Activated CD4-positive, CD25-positive, alpha-beta regulatory T cell treated with anti-CD3 and anti-CD28 coated beads, Interleukin-2, amount 50 U/mL, for 16 hours (primary cell): ENCODE measurements around the gene SLAIN1.
A peak's percentile ranks its signal among the peaks of the same experiment; 100 is the strongest.
"Not testable (repeated sequence)": the region's sequence is repeated elsewhere in the genome, so short reads cannot be mapped to it uniquely, and the experiment has no call there.

Source experiments
- DNase-seq: peaks from one replicate; pipeline ENCODE4 v3.0.0-alpha.2; 2020; ENCODE audit warnings: low read depth, low spot score

The SLAIN1 gene

GRCh38 chr13:77697217-77698103, at the start of gene SLAIN1:
TSS of gene SLAIN1 (plus strand) at chr13:77697687. CDS start at chr13:77697914, 227 bp downstream.
- peak; percentile 62 for DNase-seq

GRCh38 chr13:77650409-77650808, 47.1 kb upstream of the SLAIN1 start:
- DNase-seq: no peak

- DNase-seq: no peak
These were observed 44.2 kb upstream of the SLAIN1 start for GRCh38 chr13:77653301-77653700.

GRCh38 chr13:77660016-77660415, 37.5 kb upstream of the SLAIN1 start:
- not testable (repeated sequence) for DNase-seq

GRCh38 chr13:77660841-77661250, 36.6 kb upstream of the SLAIN1 start:
- no peak for DNase-seq

- not testable (repeated sequence) for DNase-seq
These were observed 35.2 kb upstream of the SLAIN1 start for GRCh38 chr13:77662301-77662700.

GRCh38 chr13:77662831-77663230, 34.7 kb upstream of the SLAIN1 start:
- DNase-seq: not testable (repeated sequence)

GRCh38 chr13:77674852-77675251, 22.6 kb upstream of the SLAIN1 start:
- DNase-seq: no peak

GRCh38 chr13:77678691-77679235, 18.7 kb upstream of the SLAIN1 start:
- DNase-seq: no peak

GRCh38 chr13:77687799-77688198, 9.7 kb upstream of the SLAIN1 start:
- no peak for DNase-seq

- DNase-seq: no peak
These were observed 5.6 kb upstream of the SLAIN1 start for GRCh38 chr13:77691871-77692270.

GRCh38 chr13:77692746-77693448, 4.6 kb upstream of the SLAIN1 start:
- no peak for DNase-seq

GRCh38 chr13:77693449-77693940, 4.0 kb upstream of the SLAIN1 start:
- DNase-seq: no peak

- no peak for DNase-seq
These were observed 1.2 kb upstream of the SLAIN1 start for GRCh38 chr13:77696006-77696878.

- no peak for DNase-seq
These were observed 639 bp upstream of the SLAIN1 start for GRCh38 chr13:77696879-77697216.

- DNase-seq: peak; percentile 11
These were observed 943 bp downstream of the SLAIN1 start for GRCh38 chr13:77698201-77699058.

GRCh38 chr13:77699059-77699680, 1.7 kb downstream of the SLAIN1 start:
- DNase-seq: no peak

GRCh38 chr13:77701305-77701704, 3.8 kb downstream of the SLAIN1 start:
- no peak for DNase-seq

- no peak for DNase-seq
These were observed 4.9 kb downstream of the SLAIN1 start for GRCh38 chr13:77702366-77702765.

- DNase-seq: no peak
These were observed 5.9 kb downstream of the SLAIN1 start for GRCh38 chr13:77703408-77703807.
